ENCODE measurements around the gene CUX1. TPM values are rescaled to one million over a fixed set of nuclear protein-coding genes. Genes with fewer than 3 reads are reported as not detected.

Gene CUX1
- total and polyA plus RNA-seq, 4 donors, result 40.5 to 138 (median 69.1) TPM

DNA sequence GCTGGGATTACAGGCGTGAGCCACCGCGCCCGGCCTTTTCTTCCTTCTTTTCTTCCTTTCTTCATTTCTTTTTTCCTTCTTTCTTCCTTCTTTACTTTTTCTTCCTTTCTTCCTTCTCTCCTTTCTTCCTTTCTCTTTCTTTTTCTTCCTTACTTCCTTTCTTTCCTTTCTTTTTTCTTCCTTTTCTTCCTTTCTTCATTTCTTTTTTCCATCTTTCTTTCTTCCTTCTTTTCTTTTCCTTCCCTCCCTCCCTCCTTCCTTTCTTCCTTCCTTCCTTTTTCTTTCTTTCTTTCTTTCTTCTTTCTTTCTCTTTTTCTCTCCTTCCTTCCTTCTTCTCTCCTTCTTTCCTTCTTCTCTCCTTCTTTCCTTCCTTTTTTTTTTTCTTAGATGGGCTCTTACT is 47.0 kb upstream of the CUX1 start:
- ATAC-seq (ENCODE audit: insufficient read depth, low FRiP score) (no peak), DNase-seq (no peak)
- Histone ChIP-seq H3K9me3 (ENCODE audit: control insufficient read depth in 4 of 4, insufficient read depth in 3 of 4, low read length in 3 of 4) (no peaks in the 10 kb centered on the region), H3K9ac (ENCODE audit: insufficient read depth in 1 of 2, low read length in 2 of 2) (no peak overlapping the region), H3K27me3 (ENCODE audit: control insufficient read depth in 3 of 3, insufficient read depth in 3 of 3, low read length in 2 of 3) (peaks cover 0 to 2% (median 0%) of the 10 kb centered on the region in 3 donors), H3K4me1 (ENCODE audit: control insufficient read depth in 5 of 5, insufficient read depth in 5 of 5, low read length in 5 of 5) (no peaks in the 10 kb centered on the region), H3K4me3 (no peak overlapping the region), H3K27ac (ENCODE audit: low read depth in 1 of 2, low read length in 1 of 2) (no peak overlapping the region), H3K36me3 (ENCODE audit: control insufficient read depth in 4 of 4, insufficient read depth in 4 of 4, low read length in 4 of 4) (no peaks in the 10 kb centered on the region)
- TF ChIP-seq, protein P1, sequence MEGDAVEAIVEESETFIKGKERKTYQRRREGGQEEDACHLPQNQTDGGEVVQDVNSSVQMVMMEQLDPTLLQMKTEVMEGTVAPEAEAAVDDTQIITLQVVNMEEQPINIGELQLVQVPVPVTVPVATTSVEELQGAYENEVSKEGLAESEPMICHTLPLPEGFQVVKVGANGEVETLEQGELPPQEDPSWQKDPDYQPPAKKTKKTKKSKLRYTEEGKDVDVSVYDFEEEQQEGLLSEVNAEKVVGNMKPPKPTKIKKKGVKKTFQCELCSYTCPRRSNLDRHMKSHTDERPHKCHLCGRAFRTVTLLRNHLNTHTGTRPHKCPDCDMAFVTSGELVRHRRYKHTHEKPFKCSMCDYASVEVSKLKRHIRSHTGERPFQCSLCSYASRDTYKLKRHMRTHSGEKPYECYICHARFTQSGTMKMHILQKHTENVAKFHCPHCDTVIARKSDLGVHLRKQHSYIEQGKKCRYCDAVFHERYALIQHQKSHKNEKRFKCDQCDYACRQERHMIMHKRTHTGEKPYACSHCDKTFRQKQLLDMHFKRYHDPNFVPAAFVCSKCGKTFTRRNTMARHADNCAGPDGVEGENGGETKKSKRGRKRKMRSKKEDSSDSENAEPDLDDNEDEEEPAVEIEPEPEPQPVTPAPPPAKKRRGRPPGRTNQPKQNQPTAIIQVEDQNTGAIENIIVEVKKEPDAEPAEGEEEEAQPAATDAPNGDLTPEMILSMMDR (IDR thresholded peaks at IDR 0.05; ENCODE audit: control extremely low read depth, extremely low read depth), result no peak
- WGBS, 2 donors, result 82 to 88% methylated on average over 4 of the region's 4 CpGs

DNA sequence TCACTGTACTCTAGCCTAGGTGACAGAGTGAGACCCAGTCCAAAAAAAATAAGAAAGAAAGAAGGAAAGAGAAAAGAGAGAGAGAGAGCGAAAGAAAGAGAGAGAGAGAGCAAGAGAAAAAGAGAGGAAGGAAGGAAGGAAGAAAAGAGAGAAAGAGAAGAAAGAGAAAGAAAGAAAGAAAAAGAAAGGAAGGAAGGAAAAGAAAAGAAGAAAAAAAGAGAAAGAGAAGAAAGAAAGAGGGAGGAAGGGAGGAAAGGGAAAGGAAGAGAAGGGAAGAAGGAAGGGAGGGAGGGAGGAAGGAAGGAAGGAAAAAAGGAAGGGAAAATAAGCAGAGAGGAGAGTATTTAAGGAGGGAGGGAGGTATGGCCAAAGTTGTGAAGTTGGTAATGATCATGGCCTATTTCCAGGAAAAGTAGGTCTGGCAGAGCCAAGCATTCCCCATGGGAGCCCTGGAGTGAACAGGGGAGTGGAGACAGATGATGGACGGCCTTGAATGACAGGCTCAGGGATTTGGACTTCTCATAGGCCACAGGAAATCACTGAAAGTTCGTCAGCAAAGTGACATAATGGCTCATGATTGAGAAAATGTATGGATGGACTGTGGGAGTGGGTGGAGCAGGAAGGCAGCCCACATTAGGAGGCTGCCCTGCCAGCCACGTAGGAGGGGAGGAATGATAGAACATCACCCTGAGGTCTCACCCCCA is 44.8 kb upstream of the CUX1 start:
- Histone ChIP-seq H3K4me1 (ENCODE audit: control insufficient read depth in 5 of 5, insufficient read depth in 5 of 5, low read length in 5 of 5) (no peaks in the 10 kb centered on the region), H3K4me3 (no peak overlapping the region), H3K36me3 (ENCODE audit: control insufficient read depth in 4 of 4, insufficient read depth in 4 of 4, low read length in 4 of 4) (no peaks in the 10 kb centered on the region), H3K9ac (ENCODE audit: insufficient read depth in 1 of 2, low read length in 2 of 2) (no peak overlapping the region), H3K27me3 (ENCODE audit: control insufficient read depth in 3 of 3, insufficient read depth in 3 of 3, low read length in 2 of 3) (peaks cover 0 to 2% (median 0%) of the 10 kb centered on the region in 3 donors), H3K27ac (ENCODE audit: low read depth in 1 of 2, low read length in 1 of 2) (no peak overlapping the region), H3K9me3 (ENCODE audit: control insufficient read depth in 4 of 4, insufficient read depth in 3 of 4, low read length in 3 of 4) (no peaks in the 10 kb centered on the region)
- TF ChIP-seq, protein P1 (IDR thresholded peaks at IDR 0.05; ENCODE audit: control extremely low read depth, extremely low read depth), result no peak
- no peak for ATAC-seq (ENCODE audit: insufficient read depth, low FRiP score)
- no peak for DNase-seq
- WGBS, 2 donors, result 54 to 62% methylated on average over 4 of the region's 4 CpGs

DNA sequence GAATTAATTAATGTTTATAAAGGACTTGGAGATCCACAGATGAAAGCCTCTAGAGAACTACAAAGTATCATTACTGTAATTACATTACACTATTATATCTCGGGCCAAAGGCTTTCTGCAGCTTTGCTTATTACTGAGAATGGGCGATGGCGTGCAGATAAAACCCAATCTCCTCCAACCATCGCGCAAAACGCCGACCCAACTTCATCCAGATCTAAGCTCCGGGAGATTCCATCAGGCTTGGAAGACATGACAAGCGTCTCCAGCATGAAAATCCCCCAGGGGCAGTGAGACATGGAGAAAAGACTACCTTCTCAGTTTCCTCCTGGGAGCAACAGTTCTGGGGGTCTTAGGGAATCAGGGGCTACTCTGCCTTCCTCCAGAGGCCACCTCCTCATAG is 42.2 kb upstream of the CUX1 start:
- no peak overlapping the region for H3K9ac ChIP-seq (ENCODE audit: insufficient read depth in 1 of 2, low read length in 2 of 2)
- no peak overlapping the region for H3K4me3 ChIP-seq
- H3K27me3 ChIP-seq (ENCODE audit: control insufficient read depth in 3 of 3, insufficient read depth in 3 of 3, low read length in 2 of 3), result peaks cover 0 to 2% (median 0%) of the 10 kb centered on the region in 3 donors
- TF ChIP-seq, protein P1 (IDR thresholded peaks at IDR 0.05; ENCODE audit: control extremely low read depth, extremely low read depth), result no peak
- 90 to 91% methylated on average over 9 of the region's 9 CpGs for WGBS, 2 donors
- no peaks in the 10 kb centered on the region for H3K9me3 ChIP-seq (ENCODE audit: control insufficient read depth in 4 of 4, insufficient read depth in 3 of 4, low read length in 3 of 4)
- H3K27ac ChIP-seq (ENCODE audit: low read depth in 1 of 2, low read length in 1 of 2), result no peak overlapping the region
- no peaks in the 10 kb centered on the region for H3K36me3 ChIP-seq (ENCODE audit: control insufficient read depth in 4 of 4, insufficient read depth in 4 of 4, low read length in 4 of 4)
- no peak for DNase-seq
- no peak for ATAC-seq (ENCODE audit: insufficient read depth, low FRiP score)
- H3K4me1 ChIP-seq (ENCODE audit: control insufficient read depth in 5 of 5, insufficient read depth in 5 of 5, low read length in 5 of 5), result no peaks in the 10 kb centered on the region
